Stimulated activated CD8-positive, alpha-beta memory T cell treated with anti-CD3 and anti-CD28 coated beads, Interleukin-7, amount 100 ng/mL, for 4 hours (primary cell): ENCODE results near the gene WNT5A.

Source experiments
- DNase-seq, 2 donors: peaks; one replicate each; pipeline ENCODE4 v3.0.0-alpha.2; 2020; ENCODE audit warnings: low read depth in 2 of 2

The WNT5A gene

GRCh38 chr3:55446850-55447249, 40.3 kb downstream of the WNT5A start:
- no peak for DNase-seq

- DNase-seq: no peak
These were observed 41.6 kb downstream of the WNT5A start for GRCh38 chr3:55445551-55445950.

GRCh38 chr3:55443346-55443745, 43.8 kb downstream of the WNT5A start:
- DNase-seq: no peak

GRCh38 chr3:55442861-55443260, 44.2 kb downstream of the WNT5A start:
- no peak for DNase-seq

- DNase-seq: no peak
These were observed 45.6 kb downstream of the WNT5A start for GRCh38 chr3:55441499-55441898.

- no peak for DNase-seq
These were observed 46.9 kb downstream of the WNT5A start for GRCh38 chr3:55440104-55440708.

- no peak for DNase-seq
These were observed 47.4 kb downstream of the WNT5A start for GRCh38 chr3:55439657-55440056.

- DNase-seq: no peak
These were observed 50.5 kb downstream of the WNT5A start for GRCh38 chr3:55436644-55437043.

GRCh38 chr3:55435491-55435890, 51.6 kb downstream of the WNT5A start:
- no peak for DNase-seq

GRCh38 chr3:55434789-55435188, 52.3 kb downstream of the WNT5A start:
- DNase-seq: no peak

- no peak for DNase-seq
These were observed 56.1 kb downstream of the WNT5A start for GRCh38 chr3:55431041-55431440.

- DNase-seq: no peak
These were observed 59.4 kb downstream of the WNT5A start for GRCh38 chr3:55427739-55428138.

- DNase-seq: no peak
These were observed 60.6 kb downstream of the WNT5A start for GRCh38 chr3:55426486-55426885.

- no peak for DNase-seq
These were observed 63.3 kb downstream of the WNT5A start for GRCh38 chr3:55423782-55424181.

GRCh38 chr3:55417211-55417610, 69.9 kb downstream of the WNT5A start:
- DNase-seq: no peak

- no peak for DNase-seq
These were observed 70.7 kb downstream of the WNT5A start for GRCh38 chr3:55416331-55416821.
